H1 (cell line): Measurements from ENCODE around the gene ULK2. TPM values are rescaled to one million over a fixed set of nuclear protein-coding genes. Genes with fewer than 3 reads are reported as not detected.

Source experiments
- CTCF ChIA-PET: fragments of 300-600 bp; sonication (Branson Sonifier 250); formaldehyde crosslinking; loops from one replicate; lab custom pipeline; 2021; ENCODE audit not compliant: partially characterized antibody; lab: Charles Lee
- POLR2A ChIA-PET: fragments of 300-600 bp; sonication (Branson Sonifier 250); formaldehyde crosslinking; loops from one replicate; lab custom pipeline; 2021; ENCODE audit warnings: inconsistent platforms; ENCODE audit not compliant: partially characterized antibody; lab: Charles Lee
- DNase-seq, 2 experiments: peaks; one replicate each; pipeline versions ENCODE4 v3.0.0 to v3.0.0-alpha.2; 2010 to 2022; ENCODE audit warnings: low spot score in 2 of 2, low read depth in 1 of 2, mixed read lengths in 1 of 2
- FAIRE-seq: peaks from 2 replicates; lab custom pipeline; 2011; peaks lifted over from hg19 to GRCh38; lab: Jason Lieb, UNC
- H2AFZ ChIP-seq: 2 replicates; pipeline ENCODE4 v1.8.1; 2012; ENCODE audit warnings: low read length, inconsistent platforms
- H2AK5ac ChIP-seq: 2 replicates; pipeline ENCODE4 v1.6.1; 2013; ENCODE audit warnings: low read depth, low read length
- H2BK120ac ChIP-seq: replicated peaks from 2 replicates; pipeline ENCODE3; 2013; ENCODE audit warnings: low read depth, low read length, inconsistent platforms
- H2BK12ac ChIP-seq: 2 replicates; pipeline ENCODE4 v1.6.1; 2013; ENCODE audit warnings: low read depth, low read length
- H2BK15ac ChIP-seq: 2 replicates; pipeline ENCODE4 v1.6.1; 2013; ENCODE audit warnings: low read length
- H2BK20ac ChIP-seq: 2 replicates; pipeline ENCODE4 v1.6.1; 2013; ENCODE audit warnings: low read length
- H2BK5ac ChIP-seq: 2 replicates; pipeline ENCODE4 v1.6.1; 2013; ENCODE audit warnings: low read depth, low read length
- H3K14ac ChIP-seq: 2 replicates; pipeline ENCODE4 v1.6.1; 2013; ENCODE audit warnings: inconsistent platforms; ENCODE audit not compliant: insufficient read length
- H3K18ac ChIP-seq: 2 replicates; pipeline ENCODE4 v1.6.1; 2013; ENCODE audit warnings: low read length; ENCODE audit errors: extremely low read depth
- H3K23ac ChIP-seq: 2 replicates; pipeline ENCODE4 v1.6.1; 2013; ENCODE audit warnings: inconsistent platforms; ENCODE audit not compliant: insufficient read length
- H3K23me2 ChIP-seq: 2 replicates; pipeline ENCODE4 v1.6.1; 2013; ENCODE audit warnings: low read depth, low read length
- H3K27ac ChIP-seq: 2 replicates; pipeline ENCODE4 v1.6.1; 2011; ENCODE audit warnings: low read depth, low read length, inconsistent platforms
- H3K27me3 ChIP-seq, 4 experiments: replicated peaks in 1 of 4; 1 replicate in 1 of 4; 2 replicates in 3 of 4; pipeline versions ENCODE4 v1.6.1 to v1.8.1; 2011 to 2013; ENCODE audit warnings: low read length in 3 of 4, mild to moderate bottlenecking in 3 of 4, inconsistent platforms in 2 of 4, mixed read lengths in 2 of 4, moderate library complexity in 1 of 4; ENCODE audit not compliant: control insufficient read depth in 3 of 4, insufficient read depth in 3 of 4; ENCODE audit errors: extremely low read depth in 1 of 4
- H3K36me3 ChIP-seq, 4 experiments: 2 replicates each; pipeline versions ENCODE4 v1.6.1 to v1.8.1; 2011 to 2013; ENCODE audit warnings: mild to moderate bottlenecking in 4 of 4, low read length in 3 of 4, moderate library complexity in 2 of 4, control low read depth in 1 of 4, inconsistent platforms in 1 of 4; ENCODE audit not compliant: insufficient read depth in 4 of 4, control insufficient read depth in 2 of 4
- H3K4ac ChIP-seq: replicated peaks from 2 replicates; pipeline ENCODE3; 2013; ENCODE audit warnings: low read length, low read depth, mixed read lengths, inconsistent platforms; ENCODE audit not compliant: insufficient read length
- H3K4me1 ChIP-seq, 4 experiments: replicated peaks in 1 of 4; 1 replicate in 1 of 4; 2 replicates in 3 of 4; pipeline versions ENCODE4 v1.6.1 to v1.8.1; 2011 to 2013; ENCODE audit warnings: low read length in 3 of 4, inconsistent platforms in 2 of 4, mixed read lengths in 1 of 4; ENCODE audit not compliant: insufficient read depth in 4 of 4, control insufficient read depth in 3 of 4
- H3K4me2 ChIP-seq, 2 experiments: 2 replicates each; pipeline versions ENCODE4 v1.6.1 to v1.8.1; 2011 to 2013; ENCODE audit warnings: low read depth in 2 of 2, low read length in 2 of 2, control low read depth in 1 of 2, inconsistent platforms in 1 of 2, mild to moderate bottlenecking in 1 of 2; ENCODE audit not compliant: insufficient read depth in 1 of 2
- H3K4me3 ChIP-seq, 4 experiments: fragments of 200-600, 300-600 bp in 1 of 4; sonication (generic), shearing (Covaris generic), sonication (Bioruptor Twin) in 1 of 4; 2 replicates each; pipeline versions ENCODE4 v1.5.1 to v1.8.1; 2011 to 2016; ENCODE audit warnings: low read length in 4 of 4, low read depth in 3 of 4, control low read depth in 2 of 4, inconsistent platforms in 2 of 4, mild to moderate bottlenecking in 2 of 4, mixed read lengths in 1 of 4, moderate library complexity in 1 of 4; ENCODE audit not compliant: insufficient read depth in 2 of 4; ENCODE audit errors: extremely low read depth in 1 of 4
- H3K56ac ChIP-seq: replicated peaks from 2 replicates; pipeline ENCODE3; 2013; ENCODE audit warnings: low read depth, mild to moderate bottlenecking, mixed read lengths, low read length, inconsistent platforms; ENCODE audit not compliant: insufficient read length
- H3K79me1 ChIP-seq: 2 replicates; pipeline ENCODE4 v1.6.1; 2013; ENCODE audit warnings: low read depth, low read length, control low read depth
- H3K79me2 ChIP-seq, 2 experiments: 2 replicates each; pipeline versions ENCODE4 v1.6.1 to v1.8.1; 2012 to 2013; ENCODE audit warnings: low read length in 2 of 2, mild to moderate bottlenecking in 2 of 2, inconsistent platforms in 1 of 2; ENCODE audit not compliant: insufficient read depth in 2 of 2, control insufficient read depth in 1 of 2
- H3K9ac ChIP-seq, 4 experiments: replicated peaks in 1 of 4; 1 replicate in 1 of 4; 2 replicates in 3 of 4; pipeline versions ENCODE4 v1.6.1 to v1.8.1; 2011 to 2013; ENCODE audit warnings: low read depth in 3 of 4, low read length in 3 of 4, control low read depth in 2 of 4, mild to moderate bottlenecking in 2 of 4, moderate library complexity in 2 of 4, inconsistent platforms in 1 of 4; ENCODE audit errors: extremely low read depth in 1 of 4
- H3K9me3 ChIP-seq, 2 experiments: 2 replicates each; pipeline versions ENCODE4 v1.6.1 to v1.8.1; 2012 to 2013; ENCODE audit warnings: mild to moderate bottlenecking in 2 of 2, moderate library complexity in 2 of 2, control low read depth in 1 of 2, inconsistent platforms in 1 of 2, low read depth in 1 of 2, low read length in 1 of 2, mixed read lengths in 1 of 2; ENCODE audit not compliant: insufficient read depth in 2 of 2
- H4K20me1 ChIP-seq, 2 experiments: replicated peaks in 1 of 2; 2 replicates each; pipeline versions ENCODE3 to v1.8.1; 2011 to 2013; ENCODE audit warnings: inconsistent platforms in 2 of 2, low read length in 2 of 2, mild to moderate bottlenecking in 1 of 2; ENCODE audit not compliant: insufficient read depth in 2 of 2, control insufficient read depth in 1 of 2
- H4K5ac ChIP-seq: 2 replicates; pipeline ENCODE4 v1.6.1; 2013; ENCODE audit warnings: low read length, low read depth, mixed read lengths, inconsistent platforms; ENCODE audit not compliant: insufficient read length
- H4K8ac ChIP-seq: 2 replicates; pipeline ENCODE4 v1.8.0; 2013; ENCODE audit warnings: mild to moderate bottlenecking, moderate library complexity, low read length, inconsistent platforms; ENCODE audit not compliant: insufficient read depth; ENCODE audit errors: extremely low read depth
- H4K91ac ChIP-seq: replicated peaks from 2 replicates; pipeline ENCODE3; 2013; ENCODE audit warnings: low read length, mixed read lengths, inconsistent platforms; ENCODE audit not compliant: insufficient read length
- BACH1 ChIP-seq: IDR thresholded peaks from 2 replicates; pipeline ENCODE4 v1.6.1; 2012; ENCODE audit warnings: low read length, improper control_type of control experiment
- BCL11A ChIP-seq, 2 experiments: IDR thresholded peaks; one replicate each; pipeline ENCODE4 v1.6.1; 2011; ENCODE audit warnings: low read depth in 2 of 2, low read length in 2 of 2, mild to moderate bottlenecking in 2 of 2
- CHD2 ChIP-seq: IDR thresholded peaks from 2 replicates; pipeline ENCODE4 v1.6.1; 2012; ENCODE audit warnings: low read length, improper control_type of control experiment
- EZH2 ChIP-seq: fragments of 200-600 bp; sonication (generic); IDR thresholded peaks from 2 replicates; pipeline ENCODE4 v1.7.1; 2012; ENCODE audit warnings: low read depth, mild to moderate bottlenecking, moderate library complexity, low read length, inconsistent platforms; ENCODE audit not compliant: severe bottlenecking
- FOSL1 ChIP-seq: IDR thresholded peaks from 2 replicates; pipeline ENCODE4 v1.6.1; 2011; ENCODE audit warnings: mild to moderate bottlenecking, low read depth, low read length, moderate library complexity; ENCODE audit not compliant: insufficient read depth
- GABPA ChIP-seq: IDR thresholded peaks from 2 replicates; pipeline ENCODE4 v1.6.1; 2011; ENCODE audit warnings: mild to moderate bottlenecking, low read length, moderate library complexity, borderline replicate concordance; ENCODE audit not compliant: insufficient read depth
- KDM4A ChIP-seq: IDR thresholded peaks from one replicate; pipeline ENCODE4 v1.7.1; 2012; ENCODE audit warnings: low read depth, mild to moderate bottlenecking, moderate library complexity, low read length, inconsistent platforms; ENCODE audit not compliant: severe bottlenecking
- MAFK ChIP-seq: IDR thresholded peaks from 2 replicates; pipeline ENCODE4 v1.6.1; 2012; ENCODE audit warnings: low read depth, mild to moderate bottlenecking, improper control_type of control experiment, low read length
- PHF8 ChIP-seq: fragments of 200-600 bp; sonication (generic); conservative IDR thresholded peaks from 2 replicates; pipeline ENCODE4 v1.7.1; 2012; ENCODE audit warnings: low read depth, mild to moderate bottlenecking, inconsistent platforms, low read length, moderate library complexity
- POLR2A ChIP-seq, 2 experiments: IDR thresholded peaks; 1 replicate in 1 of 2; 2 replicates in 1 of 2; pipeline ENCODE4 v1.6.1; 2011; ENCODE audit warnings: low read depth in 2 of 2, low read length in 2 of 2, mild to moderate bottlenecking in 2 of 2; ENCODE audit errors: control extremely low read depth in 1 of 2
- POU5F1 ChIP-seq: IDR thresholded peaks from 2 replicates; pipeline ENCODE4 v1.6.1; 2011; ENCODE audit warnings: low read depth, mild to moderate bottlenecking, low read length, moderate library complexity
- RBBP5 ChIP-seq: IDR thresholded peaks from 2 replicates; pipeline ENCODE4 v1.7.1; 2012; ENCODE audit warnings: low read depth, mild to moderate bottlenecking, inconsistent platforms, low read length, moderate library complexity, borderline replicate concordance
- SIRT6 ChIP-seq: IDR thresholded peaks from one replicate; pipeline ENCODE4 v1.7.1; 2012; ENCODE audit warnings: low read length, inconsistent platforms
- SP2 ChIP-seq: IDR thresholded peaks from 2 replicates; pipeline ENCODE4 v1.6.1; 2012; ENCODE audit warnings: mild to moderate bottlenecking, low read length, inconsistent platforms
- SRF ChIP-seq: IDR thresholded peaks from 2 replicates; pipeline ENCODE4 v1.6.1; 2011; ENCODE audit warnings: mild to moderate bottlenecking, low read depth, low read length, moderate library complexity
- ZNF274 ChIP-seq: IDR thresholded peaks from 2 replicates; pipeline ENCODE4 v1.7.0; 2012; ENCODE audit warnings: low read length, borderline replicate concordance; ENCODE audit errors: extremely low read depth
- WGBS, 2 experiments: shearing (Covaris generic) in 1 of 2; methylation state at CpG; one replicate each; pipeline versions ENCODE4 v1.1.6 to v1.1.7; 2013 to 2015; ENCODE audit warnings: low lambda C conversion rate in 2 of 2, mixed read lengths in 2 of 2, inconsistent platforms in 1 of 2, low coverage in 1 of 2, missing lambda C conversion rate in 1 of 2; ENCODE audit not compliant: insufficient replicate concordance in 2 of 2, insufficient coverage in 1 of 2, insufficient read length in 1 of 2; ENCODE audit errors: extremely low coverage in 1 of 2, missing lambda C conversion rate in 1 of 2; 5-methylcytosine and 5-hydroxymethylcytosine counted together
- polyA plus RNA-seq, 7 experiments: library from polyadenylated mRNA; depleted of rRNA in 3 of 7; stranded (reverse) in 5 of 7; unstranded in 2 of 7; fragments of >200 nt in 5 of 7; fragments of 200-250 nt in 2 of 7; gene quantifications; 1 replicate in 5 of 7; 2 replicates in 1 of 7; 4 replicates in 1 of 7; pipeline versions ENCODE4 v1.2.1 to v1.2.3, GENCODE V29; 2011 to 2013; ENCODE audit warnings: missing spikeins in 2 of 7, mixed read lengths in 2 of 7
- total RNA-seq: library from RNA; stranded (reverse); fragmentation: NEBNext Ultra II Directional; extraction: Animal tissue kit (Norgen Biotek cat#: 25700); gene quantifications from 2 replicates; pipeline ENCODE4 v1.2.1, GENCODE V29; 2021

Gene ULK2
- total and polyA plus RNA-seq, 2 of the 8 experiments (the other 6 are each of a cell fraction or from before 2014, with no cell fraction given): 5.3 to 9.8 TPM

GRCh38 chr17:19763416-19763815 is 104.3 kb downstream of the ULK2 start:
- Histone ChIP-seq H3K23me2 (no peaks in the 10 kb centered on the region), H3K4me3 (no peak overlapping the region), H2BK12ac (no peak overlapping the region), H3K23ac (no peak overlapping the region), H3K9me3 (no peaks in the 10 kb centered on the region), H3K4me2 (no peak overlapping the region), H4K8ac (no peak overlapping the region), H3K9ac (no peak overlapping the region), H3K56ac (no peak overlapping the region), H2BK5ac (no peak overlapping the region), H2BK120ac (no peak overlapping the region), H2AK5ac (no peak overlapping the region), H3K79me1 (no peaks in the 10 kb centered on the region), H3K18ac (no peak overlapping the region), H4K91ac (no peak overlapping the region), H3K4ac (no peak overlapping the region), H3K14ac (no peak overlapping the region), H2BK20ac (no peak overlapping the region), H3K27me3 (no peaks in the 10 kb centered on the region), H4K20me1 (no peaks in the 10 kb centered on the region), H3K79me2 (no peaks in the 10 kb centered on the region), H3K36me3 (no peaks in the 10 kb centered on the region), H4K5ac (no peak overlapping the region), H3K4me1 (peaks cover 0 to 5% (median 0%) of the 10 kb centered on the region in 4 experiments; a peak in 2 of 7 replicates), H3K27ac (no peak overlapping the region), H2BK15ac (peak overlapping the region; percentile 10; the same call in 1 of the 2 replicates), H2AFZ (no peak overlapping the region)
- FAIRE-seq (no peak), DNase-seq (no peak)
- CTCF ChIA-PET: interaction anchor here (0.7 to 8.7 kb wide), 37 partner anchors 9 to 421 kb away, joined by 3 to 52 read pairs (median 5); partner anchors contain the start of genes ALDH3A2, B9D1, SLC47A1 and SLC47A2
- 93% methylated on average over 2 of the region's 2 CpGs; no CpG with 5 or more reads in 1 of the 2 experiments for WGBS, 2 experiments
- POLR2A ChIA-PET: interaction anchor here (0.5 to 0.6 kb wide), 2 partner anchors 172 to 385 kb away, joined by 3 to 4 read pairs; partner anchors contain the start of gene MAPK7
- TF ChIP-seq POU5F1 (no peak), ZNF274 (no peak), SIRT6 (no peak), SP2 (no peak), BACH1 (no peak), MAFK (no peak), GABPA (no peak), BCL11A (IDR thresholded peaks at IDR 0.05; ENCODE audit: low read depth in 2 of 2, low read length in 2 of 2) (no peak), CHD2 (no peak), EZH2 (no peak), POLR2A (IDR thresholded peaks at IDR 0.05; ENCODE audit: control extremely low read depth in 1 of 2, low read depth in 2 of 2, low read length in 2 of 2) (no peak), FOSL1 (no peak), SRF (no peak), KDM4A (no peak), RBBP5 (no peak), PHF8 (no peak)
